ENCODE data around the gene LRP5.

The LRP5 gene

GRCh38 chr11:68463714-68464113 lies 151.3 kb downstream of the LRP5 start:
- H2BK5ac ChIP-seq (ENCODE audit: low read length) = no peak overlapping the region
- H3K18ac ChIP-seq (ENCODE audit: low read length) = no peak overlapping the region
- no peak overlapping the region for H2AFZ ChIP-seq (ENCODE audit: low read length)
- no peak overlapping the region for H3K4me2 ChIP-seq (ENCODE audit: insufficient read depth, low read length, poor library complexity, severe bottlenecking)
- H3K9me3 ChIP-seq (replicated peaks in 1 of 2; ENCODE audit: control insufficient read depth in 2 of 2, insufficient read depth in 1 of 2, low read depth in 1 of 2, low read length in 2 of 2) = peaks cover 0 to 7% of the 10 kb centered on the region in 2 donors
- H3K79me1 ChIP-seq (ENCODE audit: low read depth, low read length) = peaks cover 8% of the 10 kb centered on the region
- H2AK5ac ChIP-seq (ENCODE audit: low read depth, low read length) = no peak overlapping the region
- H3K27ac ChIP-seq (replicated peaks; ENCODE audit: low read length) = no peak overlapping the region
- no peak for DNase-seq (ENCODE audit: low spot score)
- no peak overlapping the region for H2BK15ac ChIP-seq (ENCODE audit: low read length)
- no peak overlapping the region for H4K8ac ChIP-seq (ENCODE audit: low read depth, low read length)
- H3K14ac ChIP-seq (ENCODE audit: low read length) = no peak overlapping the region
- no peaks in the 10 kb centered on the region for H3K27me3 ChIP-seq (ENCODE audit: control insufficient read depth in 3 of 3, insufficient read depth in 3 of 3, low read depth in 1 of 3, low read length in 3 of 3)
- peaks cover 8 to 13% of the 10 kb centered on the region in 2 donors for H3K4me1 ChIP-seq (ENCODE audit: control insufficient read depth in 2 of 2, insufficient read depth in 1 of 2, low read depth in 1 of 2, low read length in 2 of 2)
- H4K91ac ChIP-seq (ENCODE audit: low read depth, low read length, poor library complexity) = no peak overlapping the region
- H2BK120ac ChIP-seq (ENCODE audit: low read depth, low read length) = no peak overlapping the region
- H3K4ac ChIP-seq (ENCODE audit: low read length) = no peak overlapping the region
- H3K9ac ChIP-seq (ENCODE audit: low read depth, low read length, poor library complexity) = no peak overlapping the region
- H3K4me3 ChIP-seq (ENCODE audit: low read length in 2 of 2) = no peak overlapping the region
- no peak overlapping the region for H2BK12ac ChIP-seq (ENCODE audit: low read length)
- H3K23ac ChIP-seq (ENCODE audit: low read depth, low read length, poor library complexity) = no peak overlapping the region
- H3K36me3 ChIP-seq (replicated peaks in 1 of 2; ENCODE audit: control insufficient read depth in 2 of 2, insufficient read depth in 2 of 2, low read length in 2 of 2) = peaks cover 4 to 53% of the 10 kb centered on the region in 2 donors
- WGBS, 2 donors (ENCODE audit: extremely low coverage in 2 of 2, insufficient read length in 2 of 2, insufficient replicate concordance in 1 of 2) = no CpG with 5 or more reads among the region's 1 CpG

DNA sequence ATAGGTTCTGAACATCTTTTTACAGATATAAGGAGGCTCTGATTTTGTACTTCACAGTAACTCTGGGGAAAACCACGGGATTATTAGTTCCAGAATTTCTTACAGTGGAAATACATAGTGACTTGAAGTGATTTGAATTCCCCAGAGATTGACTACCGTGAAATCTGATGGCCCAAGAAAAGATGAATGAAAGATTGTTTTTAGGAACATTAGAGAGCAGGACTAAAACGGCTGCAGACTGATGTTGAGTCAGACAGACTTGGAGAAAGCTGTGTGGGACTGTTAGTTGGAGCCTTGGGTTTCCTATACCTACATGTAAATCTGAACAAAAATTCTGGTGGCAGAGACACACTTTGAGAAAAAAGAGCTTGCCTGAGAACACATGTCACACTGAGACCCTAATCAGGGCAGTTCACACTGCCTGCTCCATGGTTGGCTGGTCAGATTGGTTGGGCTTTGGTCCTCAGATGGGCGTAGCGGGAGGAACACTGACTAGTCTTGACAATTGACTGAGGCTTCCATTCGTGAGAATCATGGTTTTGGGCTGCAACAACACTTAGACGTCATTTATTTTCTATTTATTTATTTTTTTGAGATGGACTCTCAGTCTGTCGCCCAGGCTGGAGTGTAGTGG lies 154.9 kb downstream of the LRP5 start:
- WGBS, 2 donors (ENCODE audit: extremely low coverage in 2 of 2, insufficient read length in 2 of 2, insufficient replicate concordance in 1 of 2) = no CpG with 5 or more reads among the region's 8 CpGs
- Histone ChIP-seq H3K4me2 (ENCODE audit: insufficient read depth, low read length, poor library complexity, severe bottlenecking) (no peak overlapping the region), H2AK5ac (ENCODE audit: low read depth, low read length) (no peak overlapping the region), H2BK5ac (ENCODE audit: low read length) (no peak overlapping the region), H3K4me3 (ENCODE audit: low read length in 2 of 2) (no peak overlapping the region), H3K79me1 (ENCODE audit: low read depth, low read length) (peaks cover 6% of the 10 kb centered on the region), H3K9ac (ENCODE audit: low read depth, low read length, poor library complexity) (no peak overlapping the region), H3K23ac (ENCODE audit: low read depth, low read length, poor library complexity) (no peak overlapping the region), H3K27me3 (ENCODE audit: control insufficient read depth in 3 of 3, insufficient read depth in 3 of 3, low read depth in 1 of 3, low read length in 3 of 3) (no peaks in the 10 kb centered on the region), H2AFZ (ENCODE audit: low read length) (no peak overlapping the region), H3K36me3 (replicated peaks in 1 of 2; ENCODE audit: control insufficient read depth in 2 of 2, insufficient read depth in 2 of 2, low read length in 2 of 2) (peaks cover 15 to 73% of the 10 kb centered on the region in 2 donors), H2BK12ac (ENCODE audit: low read length) (no peak overlapping the region), H3K4me1 (ENCODE audit: control insufficient read depth in 2 of 2, insufficient read depth in 1 of 2, low read depth in 1 of 2, low read length in 2 of 2) (peaks cover 8 to 19% of the 10 kb centered on the region in 2 donors), H2BK15ac (ENCODE audit: low read length) (no peak overlapping the region), H3K18ac (ENCODE audit: low read length) (no peak overlapping the region), H4K8ac (ENCODE audit: low read depth, low read length) (no peak overlapping the region), H4K91ac (ENCODE audit: low read depth, low read length, poor library complexity) (no peak overlapping the region), H3K4ac (ENCODE audit: low read length) (no peak overlapping the region), H3K14ac (ENCODE audit: low read length) (no peak overlapping the region), H3K27ac (replicated peaks; ENCODE audit: low read length) (no peak overlapping the region), H2BK120ac (ENCODE audit: low read depth, low read length) (no peak overlapping the region), H3K9me3 (replicated peaks in 1 of 2; ENCODE audit: control insufficient read depth in 2 of 2, insufficient read depth in 1 of 2, low read depth in 1 of 2, low read length in 2 of 2) (peaks cover 8 to 19% of the 10 kb centered on the region in 2 donors)
- DNase-seq (ENCODE audit: low spot score) = no peak

DNA sequence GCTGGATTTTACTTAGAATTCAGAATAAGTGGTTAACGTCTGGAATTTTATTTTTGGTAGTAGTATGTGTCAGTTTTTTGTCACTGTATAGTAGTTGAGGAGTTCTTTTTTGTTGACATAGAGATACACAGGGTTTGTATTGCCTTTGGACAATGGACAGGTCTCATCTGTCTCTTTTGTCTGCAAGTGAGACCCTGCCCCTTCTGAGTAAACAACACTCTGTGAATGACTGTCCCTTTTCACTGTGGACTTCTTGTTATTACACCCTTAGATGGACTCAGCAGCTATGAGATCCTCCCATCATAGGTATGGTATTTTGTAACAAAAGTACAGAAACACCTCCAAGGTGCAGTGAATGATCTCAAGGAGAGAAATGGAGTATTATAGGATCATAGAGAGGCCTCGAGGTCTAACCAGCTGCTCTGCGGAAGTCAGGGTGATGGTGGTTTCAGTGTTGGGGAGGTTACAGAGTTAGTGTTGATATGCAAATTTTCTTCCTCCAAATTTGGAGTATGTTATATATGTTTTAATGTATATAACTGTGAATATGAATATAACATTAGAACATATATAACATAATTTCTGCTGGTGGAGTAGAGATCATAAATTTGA lies 155.9 kb downstream of the LRP5 start:
- Histone ChIP-seq H3K27me3 (ENCODE audit: control insufficient read depth in 3 of 3, insufficient read depth in 3 of 3, low read depth in 1 of 3, low read length in 3 of 3) (no peaks in the 10 kb centered on the region), H2AFZ (ENCODE audit: low read length) (no peak overlapping the region), H3K4me1 (ENCODE audit: control insufficient read depth in 2 of 2, insufficient read depth in 1 of 2, low read depth in 1 of 2, low read length in 2 of 2) (peaks cover 4 to 15% of the 10 kb centered on the region in 2 donors), H3K4ac (ENCODE audit: low read length) (no peak overlapping the region), H3K79me1 (ENCODE audit: low read depth, low read length) (peaks cover 6% of the 10 kb centered on the region), H3K36me3 (replicated peaks in 1 of 2; ENCODE audit: control insufficient read depth in 2 of 2, insufficient read depth in 2 of 2, low read length in 2 of 2) (peaks cover 17 to 77% of the 10 kb centered on the region in 2 donors), H3K4me3 (ENCODE audit: low read length in 2 of 2) (no peak overlapping the region), H3K18ac (ENCODE audit: low read length) (no peak overlapping the region), H3K27ac (replicated peaks; ENCODE audit: low read length) (no peak overlapping the region), H3K23ac (ENCODE audit: low read depth, low read length, poor library complexity) (no peak overlapping the region), H4K8ac (ENCODE audit: low read depth, low read length) (no peak overlapping the region), H3K9me3 (replicated peaks in 1 of 2; ENCODE audit: control insufficient read depth in 2 of 2, insufficient read depth in 1 of 2, low read depth in 1 of 2, low read length in 2 of 2) (peaks cover 12 to 29% of the 10 kb centered on the region in 2 donors), H2BK120ac (ENCODE audit: low read depth, low read length) (no peak overlapping the region), H4K91ac (ENCODE audit: low read depth, low read length, poor library complexity) (no peak overlapping the region), H3K4me2 (ENCODE audit: insufficient read depth, low read length, poor library complexity, severe bottlenecking) (no peak overlapping the region), H2BK15ac (ENCODE audit: low read length) (no peak overlapping the region), H3K14ac (ENCODE audit: low read length) (no peak overlapping the region), H2BK5ac (ENCODE audit: low read length) (no peak overlapping the region), H2BK12ac (ENCODE audit: low read length) (no peak overlapping the region), H2AK5ac (ENCODE audit: low read depth, low read length) (no peak overlapping the region), H3K9ac (ENCODE audit: low read depth, low read length, poor library complexity) (no peak overlapping the region)
- no peak for DNase-seq (ENCODE audit: low spot score)
- WGBS, 2 donors (ENCODE audit: extremely low coverage in 2 of 2, insufficient read length in 2 of 2, insufficient replicate concordance in 1 of 2) = no CpG with 5 or more reads among the region's 3 CpGs

GRCh38 chr11:68469122-68469521 lies 156.7 kb downstream of the LRP5 start:
- H3K4ac ChIP-seq (ENCODE audit: low read length) = no peak overlapping the region
- no peak overlapping the region for H3K27ac ChIP-seq (replicated peaks; ENCODE audit: low read length)
- no peak overlapping the region for H3K18ac ChIP-seq (ENCODE audit: low read length)
- H3K9me3 ChIP-seq (replicated peaks in 1 of 2; ENCODE audit: control insufficient read depth in 2 of 2, insufficient read depth in 1 of 2, low read depth in 1 of 2, low read length in 2 of 2) = peaks cover 12 to 31% of the 10 kb centered on the region in 2 donors
- no peak overlapping the region for H2AK5ac ChIP-seq (ENCODE audit: low read depth, low read length)
- no peak overlapping the region for H3K4me3 ChIP-seq (ENCODE audit: low read length in 2 of 2)
- no peak overlapping the region for H2AFZ ChIP-seq (ENCODE audit: low read length)
- peaks cover 6% of the 10 kb centered on the region for H3K79me1 ChIP-seq (ENCODE audit: low read depth, low read length)
- H4K91ac ChIP-seq (ENCODE audit: low read depth, low read length, poor library complexity) = no peak overlapping the region
- H3K9ac ChIP-seq (ENCODE audit: low read depth, low read length, poor library complexity) = no peak overlapping the region
- no peak overlapping the region for H2BK15ac ChIP-seq (ENCODE audit: low read length)
- peaks cover 4 to 15% of the 10 kb centered on the region in 2 donors for H3K4me1 ChIP-seq (ENCODE audit: control insufficient read depth in 2 of 2, insufficient read depth in 1 of 2, low read depth in 1 of 2, low read length in 2 of 2)
- WGBS, 2 donors (ENCODE audit: extremely low coverage in 2 of 2, insufficient read length in 2 of 2, insufficient replicate concordance in 1 of 2) = no CpG with 5 or more reads among the region's 2 CpGs
- H3K14ac ChIP-seq (ENCODE audit: low read length) = no peak overlapping the region
- H2BK12ac ChIP-seq (ENCODE audit: low read length) = no peak overlapping the region
- no peak overlapping the region for H2BK5ac ChIP-seq (ENCODE audit: low read length)
- no peak for DNase-seq (ENCODE audit: low spot score)
- H3K23ac ChIP-seq (ENCODE audit: low read depth, low read length, poor library complexity) = no peak overlapping the region
- peaks cover 15 to 79% of the 10 kb centered on the region in 2 donors for H3K36me3 ChIP-seq (replicated peaks in 1 of 2; ENCODE audit: control insufficient read depth in 2 of 2, insufficient read depth in 2 of 2, low read length in 2 of 2)
- no peak overlapping the region for H2BK120ac ChIP-seq (ENCODE audit: low read depth, low read length)
- no peak overlapping the region for H4K8ac ChIP-seq (ENCODE audit: low read depth, low read length)
- H3K4me2 ChIP-seq (ENCODE audit: insufficient read depth, low read length, poor library complexity, severe bottlenecking) = no peak overlapping the region
- no peaks in the 10 kb centered on the region for H3K27me3 ChIP-seq (ENCODE audit: control insufficient read depth in 3 of 3, insufficient read depth in 3 of 3, low read depth in 1 of 3, low read length in 3 of 3)

Measured in neuronal stem cell (in vitro differentiated cells).